ENCODE measurements around the gene ZNF90. TPM values are rescaled to one million over a fixed set of nuclear protein-coding genes. Genes with fewer than 3 reads are reported as not detected.
"Not testable (repeated sequence)": the region's sequence is repeated elsewhere in the genome, so short reads cannot be mapped to it uniquely, and the experiment has no call there.

Gene ZNF90
- polyA plus RNA-seq, 3 donors: 11.2 to 21.8 (median 17.9) TPM

DNA sequence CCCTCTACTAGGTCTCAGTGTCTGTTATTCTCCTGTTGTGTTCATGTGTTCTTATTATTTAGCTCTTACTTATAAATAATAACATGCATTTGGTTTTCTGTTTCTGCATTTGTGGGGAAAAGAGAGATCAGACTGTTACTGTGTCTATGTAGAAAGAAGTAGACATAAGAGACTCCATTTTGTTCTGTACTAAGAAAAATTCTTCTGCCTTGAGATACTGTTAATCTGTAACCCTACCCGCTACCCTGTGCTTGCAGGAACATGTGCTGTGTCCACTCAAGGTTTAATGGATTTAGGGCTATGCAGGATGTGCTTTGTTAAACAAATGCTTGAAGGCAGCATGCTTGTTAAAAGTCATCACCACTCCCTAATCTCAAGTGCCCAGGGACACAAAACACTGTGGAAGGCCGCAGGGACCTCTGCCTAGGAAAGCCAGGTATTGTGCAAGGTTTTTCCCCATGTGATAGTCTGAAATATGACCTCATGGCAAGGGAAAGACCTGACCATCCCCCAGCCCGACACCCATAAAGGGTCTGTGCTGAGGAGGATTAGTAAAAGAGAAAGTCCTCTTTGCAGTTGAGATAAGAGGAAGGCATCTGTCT lies 4.5 kb downstream of the ZNF90 start:
- not testable (repeated sequence) for DNase-seq

- DNase-seq: not testable (repeated sequence)
Measured at GRCh38 chr19:20082876-20083275, 5.1 kb downstream of the ZNF90 start.

- no peak for DNase-seq
Measured at GRCh38 chr19:20102097-20102496, 24.3 kb downstream of the ZNF90 start.

GRCh38 chr19:20103091-20103740 lies 25.4 kb downstream of the ZNF90 start:
- DNase-seq: no peak

GRCh38 chr19:20107301-20107700 lies 29.5 kb downstream of the ZNF90 start:
- DNase-seq: no peak

GRCh38 chr19:20118064-20118839 lies 40.5 kb downstream of the ZNF90 start:
- not testable (repeated sequence) for DNase-seq

- no peak for DNase-seq
Measured at GRCh38 chr19:20124879-20125278, 47.1 kb downstream of the ZNF90 start.

- not testable (repeated sequence) for DNase-seq
Measured at GRCh38 chr19:20132933-20133332, 55.1 kb downstream of the ZNF90 start.

DNA sequence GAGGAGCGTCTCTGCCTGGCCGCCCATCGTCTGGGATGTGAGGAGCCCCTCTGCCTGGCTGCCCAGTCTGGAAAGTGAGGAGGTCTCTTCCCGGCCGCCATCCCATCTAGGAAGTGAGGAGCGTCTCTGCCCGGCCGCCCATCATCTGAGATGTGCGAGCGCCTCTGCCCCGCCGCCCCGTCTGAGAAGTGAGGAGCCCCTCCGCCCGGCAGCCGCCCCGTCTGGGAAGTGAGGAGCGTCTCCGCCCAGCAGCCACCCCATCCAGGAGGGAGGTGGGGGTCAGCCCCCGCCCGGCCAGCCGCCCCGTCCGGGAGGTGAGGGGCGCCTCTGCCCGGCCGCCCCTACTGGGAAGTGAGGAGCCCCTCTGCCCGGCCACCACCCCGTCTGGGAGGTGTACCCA lies 59.9 kb downstream of the ZNF90 start:
- not testable (repeated sequence) for DNase-seq

DNA sequence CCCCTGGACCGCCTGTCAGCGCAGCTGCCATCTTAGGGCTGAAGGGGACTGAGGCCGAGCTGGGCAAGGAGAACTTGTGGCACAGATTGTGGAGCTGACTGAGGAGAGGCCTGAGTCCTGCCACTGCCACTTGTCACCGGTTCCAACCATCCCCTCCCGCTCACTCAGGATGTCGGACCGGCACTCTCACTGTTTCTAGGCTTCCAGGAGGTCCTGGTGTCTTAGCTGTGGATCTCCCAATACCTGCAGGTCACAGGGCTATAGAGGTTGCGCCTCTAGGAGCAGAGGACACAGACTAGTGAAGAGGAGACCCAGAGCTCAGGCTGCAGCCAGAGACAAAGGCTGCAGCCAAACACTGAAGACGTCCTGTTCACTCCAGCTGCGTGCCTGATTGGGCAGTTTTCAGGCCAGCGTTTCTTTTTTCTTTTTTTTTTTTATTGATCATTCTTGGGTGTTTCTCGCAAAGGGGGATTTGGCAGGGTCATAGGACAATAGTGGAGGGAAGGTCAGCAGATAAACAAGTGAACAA lies 73.9 kb downstream of the ZNF90 start:
- no peak for DNase-seq

DNA sequence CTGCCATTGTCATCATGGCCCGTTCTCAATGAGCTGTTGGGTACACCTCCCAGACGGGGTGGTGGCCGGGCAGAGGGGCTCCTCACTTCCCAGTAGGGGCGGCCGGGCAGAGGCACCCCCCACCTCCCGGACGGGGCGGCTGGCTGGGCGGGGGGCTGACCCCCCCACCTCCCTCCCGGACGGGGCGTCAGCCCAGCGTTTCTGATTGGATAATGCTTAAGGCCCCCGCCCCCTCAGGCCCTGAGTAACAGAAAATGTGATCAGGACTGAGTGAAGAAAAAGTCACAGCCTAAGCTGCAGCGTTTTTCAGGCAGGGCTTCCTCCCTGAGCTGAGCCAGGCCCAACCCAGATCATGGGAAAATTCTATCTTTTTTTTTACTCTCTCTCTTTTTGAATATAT lies 74.7 kb downstream of the ZNF90 start:
- DNase-seq: not testable (repeated sequence)

GRCh38 chr19:20153281-20153680 lies 75.5 kb downstream of the ZNF90 start:
- DNase-seq: no peak

DNA sequence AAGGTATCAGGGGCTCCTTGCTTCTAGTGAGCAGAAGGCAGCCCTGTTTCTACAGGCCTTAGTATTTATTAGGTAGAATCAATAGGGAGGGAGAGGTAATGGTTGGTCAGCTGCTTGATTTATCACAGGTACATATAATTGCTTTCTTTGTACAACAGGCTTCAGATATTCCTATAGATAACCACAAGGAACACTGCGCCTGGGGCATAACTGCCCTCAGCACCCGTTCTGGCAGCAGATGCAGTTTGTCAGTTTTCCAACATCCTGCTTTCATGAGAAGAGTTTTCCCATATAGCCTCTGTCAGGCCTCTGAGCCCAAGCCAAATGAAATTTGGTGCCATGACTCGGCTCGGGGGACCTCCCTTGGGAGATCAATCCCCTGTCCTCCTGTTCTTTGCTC lies 76.8 kb downstream of the ZNF90 start:
- DNase-seq: no peak

DNA sequence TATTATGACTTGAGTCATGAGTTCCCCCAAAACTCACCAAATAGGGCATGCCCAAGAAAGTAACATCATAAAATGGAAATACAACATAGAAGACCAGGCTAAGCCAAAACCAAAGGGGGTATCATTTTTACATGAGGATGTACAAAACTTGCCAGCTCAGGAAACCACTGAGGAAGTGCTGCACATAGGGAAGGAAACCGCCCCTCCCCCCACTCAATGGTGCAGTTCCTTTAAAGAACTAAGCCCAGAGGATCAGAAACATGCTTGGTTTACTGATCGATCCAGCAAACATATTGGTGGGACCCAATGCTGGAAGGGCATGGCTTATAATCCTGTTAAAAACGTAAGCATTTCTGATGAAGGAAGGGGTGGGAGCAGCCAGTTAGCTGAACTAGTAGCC lies 85.0 kb downstream of the ZNF90 start:
- no peak for DNase-seq

DNA sequence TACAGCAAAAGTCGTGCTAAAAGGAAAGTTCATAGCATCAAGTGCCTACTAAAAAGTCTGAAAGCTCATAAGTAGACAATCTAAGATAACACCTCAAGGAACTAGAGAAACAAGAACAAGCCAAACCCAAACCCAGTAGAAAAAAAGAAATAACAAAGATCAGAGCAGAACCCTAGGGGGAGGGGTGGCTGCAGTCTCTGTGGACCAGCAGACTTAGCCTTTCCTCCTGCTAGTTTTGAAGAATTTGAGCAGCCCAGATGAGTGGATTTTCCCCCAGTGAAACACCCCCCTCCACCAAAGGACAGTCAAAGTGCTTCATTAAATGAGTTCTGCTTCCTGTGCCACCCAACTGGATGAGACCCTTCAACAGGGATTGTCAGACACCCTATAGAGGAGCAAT lies 86.7 kb downstream of the ZNF90 start:
- DNase-seq: no peak

GRCh38 chr19:20165971-20166592 lies 88.3 kb downstream of the ZNF90 start:
- DNase-seq: peak; percentile 21

- DNase-seq: peak; percentile 97
Measured at GRCh38 chr19:20167020-20167644, 89.3 kb downstream of the ZNF90 start, which contains the start of gene ZNF486. Gene ZNF486, plus strand, starts transcription at chr19:20167214. Its CDS starts 117 bp downstream, at chr19:20167331.

DNA sequence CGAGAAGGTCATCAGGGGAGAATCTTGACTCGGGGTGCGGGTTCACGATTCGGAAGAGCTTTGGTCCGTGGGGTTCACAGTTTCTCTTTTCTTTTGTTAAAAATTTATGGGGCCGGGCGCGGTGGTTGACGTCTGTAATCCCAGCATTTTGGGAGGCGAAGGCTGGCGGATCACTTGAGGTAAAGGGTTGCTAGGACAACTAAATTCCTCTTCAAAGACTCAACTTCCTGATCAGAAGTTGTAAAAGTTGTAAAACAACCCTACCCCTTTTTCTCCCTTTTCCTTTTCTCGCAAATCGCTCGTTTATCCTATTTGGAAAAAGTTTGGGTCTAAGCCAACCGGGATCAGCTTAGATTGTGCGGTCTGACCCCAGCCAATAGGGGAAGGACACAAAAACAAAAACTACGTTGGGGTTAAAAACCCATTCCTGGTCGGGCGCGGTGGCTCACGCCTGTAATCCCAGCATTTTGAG lies 89.9 kb downstream of the ZNF90 start:
- DNase-seq: peak; percentile 30

All from renal pelvis (tissue), 4 donors.